Natural killer cell (primary cell): ENCODE data around the gene C5orf22. TPM values are rescaled to one million over a fixed set of nuclear protein-coding genes. Genes with fewer than 3 reads are reported as not detected.

Experiments
- ATAC-seq, 3 donors: fragments of 150-1000 bp in 2 of 3; fragments of 200-7000 bp in 1 of 3; cut with Tn5 transposase; 1 replicate in 1 of 3; 2 replicates in 2 of 3; pipeline ENCODE4 v1.10.0; 2021; ENCODE audit warnings: mild to moderate bottlenecking in 2 of 3, moderate library complexity in 2 of 3
- DNase-seq, 2 donors: peaks; one replicate each; pipeline versions ENCODE4 v3.0.0 to v3.0.0-alpha.2; 2013 to 2021; ENCODE audit warnings: mixed read lengths in 1 of 2
- H3K27ac ChIP-seq: one replicate; pipeline ENCODE4 v1.5.1; 2013; ENCODE audit warnings: mild to moderate bottlenecking, low read length
- H3K27me3 ChIP-seq: one replicate; pipeline ENCODE4 v1.6.1; 2013; ENCODE audit warnings: low read length; ENCODE audit not compliant: control insufficient read depth, insufficient read depth
- H3K36me3 ChIP-seq: one replicate; pipeline ENCODE4 v1.6.1; 2013; ENCODE audit warnings: low read length; ENCODE audit not compliant: control insufficient read depth, insufficient read depth
- H3K4me1 ChIP-seq: one replicate; pipeline ENCODE4 v1.6.1; 2013; ENCODE audit warnings: low read length; ENCODE audit not compliant: control insufficient read depth, insufficient read depth
- H3K4me3 ChIP-seq: one replicate; pipeline ENCODE4 v1.5.1; 2013; ENCODE audit warnings: low read length
- H3K9me3 ChIP-seq: one replicate; pipeline ENCODE4 v1.6.1; 2013; ENCODE audit warnings: low read length; ENCODE audit not compliant: control insufficient read depth, insufficient read depth
- H3K27ac Mint-ChIP-seq, 2 donors: one replicate each; pipeline ENCODE4 v1.8.0; 2022; ENCODE audit warnings: mild to moderate bottlenecking in 2 of 2, mixed read lengths in 2 of 2, moderate library complexity in 1 of 2
- H3K27me3 Mint-ChIP-seq, 2 donors: one replicate each; pipeline ENCODE4 v1.8.0; 2022; ENCODE audit warnings: low read depth in 2 of 2, mixed read lengths in 2 of 2
- H3K36me3 Mint-ChIP-seq: one replicate; pipeline ENCODE4 v1.8.0; 2022; ENCODE audit warnings: mixed read lengths
- H3K4me1 Mint-ChIP-seq, 2 donors: one replicate each; pipeline ENCODE4 v1.8.0; 2022; ENCODE audit warnings: mixed read lengths in 2 of 2
- H3K4me3 Mint-ChIP-seq: one replicate; pipeline ENCODE4 v1.8.0; 2022; ENCODE audit warnings: mild to moderate bottlenecking, moderate library complexity, mixed read lengths
- H3K9me3 Mint-ChIP-seq, 2 donors: one replicate each; pipeline ENCODE4 v1.8.0; 2022; ENCODE audit warnings: mixed read lengths in 2 of 2
- WGBS: methylation state at CpG from one replicate; pipeline ENCODE4 v1.1.7; 2013; ENCODE audit warnings: missing lambda C conversion rate; ENCODE audit not compliant: insufficient coverage; 5-methylcytosine and 5-hydroxymethylcytosine counted together
- intact Hi-C: fragments of 100-400 bp; cut with micrococcal nuclease; formaldehyde crosslinking; loops from one replicate; pipeline ENCODE4 v1.14.2; 2022
- total RNA-seq, 4 donors: library from RNA; stranded (reverse); fragments of 120-200 nt in 1 of 4; gene quantifications; one replicate each; pipeline versions ENCODE4 v1.2.3 to v1.2.4, GENCODE V29; 2013 to 2022
- TF ChIP-seq, protein P1 (sequence below): fragments of 200-600 bp; IDR thresholded peaks from one replicate; pipeline ENCODE4 v1.8.0; 2022; ENCODE audit warnings: antibody characterized with exemption

The C5orf22 gene
- total RNA-seq, 3 donors from 2014 or later (not counting 1 experiment from before 2014, with no cell fraction given), result 20.0 to 27.9 (median 21.4) TPM

DNA sequence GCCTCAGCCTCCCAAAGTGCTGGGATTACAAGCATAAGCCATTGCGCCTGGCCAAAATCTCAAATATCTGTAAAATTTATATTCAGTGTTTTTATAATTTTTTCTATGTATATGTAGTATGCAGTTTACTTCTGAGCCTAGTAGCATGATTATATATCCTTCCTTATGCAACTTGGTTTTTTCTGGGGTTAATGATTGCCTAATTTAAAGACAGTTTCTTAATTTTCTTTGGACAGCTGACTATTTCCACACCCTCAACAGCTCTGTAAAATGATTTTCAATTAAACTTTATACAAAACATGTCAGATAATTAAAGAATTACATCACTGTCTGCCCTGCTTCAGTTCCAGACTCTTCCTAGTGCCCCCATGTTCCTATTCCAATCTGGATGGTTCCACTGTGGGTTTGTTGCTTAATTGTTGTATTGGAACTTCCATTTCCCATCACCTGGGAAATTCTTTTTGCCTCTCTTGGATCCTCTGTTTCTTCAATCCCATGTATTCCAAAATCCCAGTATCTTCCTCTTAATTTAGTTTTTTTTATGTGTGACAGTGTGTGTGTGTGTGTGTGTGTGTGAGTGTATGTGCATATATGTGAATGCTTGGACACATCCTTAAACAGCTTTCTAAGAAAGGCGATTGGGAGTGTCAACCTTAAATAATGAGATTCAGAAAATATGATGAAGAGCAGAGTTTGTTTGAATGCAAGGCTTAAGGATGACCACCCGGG, 53.2 kb downstream of the C5orf22 start:
- Mint-ChIP-seq H3K27me3 (peaks cover 13 to 17% of the 10 kb centered on the region in 2 donors), H3K4me3 (no peak overlapping the region), H3K9me3 (no peaks in the 10 kb centered on the region), H3K27ac (no peak overlapping the region), H3K4me1 (no peaks in the 10 kb centered on the region), H3K36me3 (no peaks in the 10 kb centered on the region)
- H3K36me3 ChIP-seq, result no peaks in the 10 kb centered on the region
- no peaks in the 10 kb centered on the region for H3K27me3 ChIP-seq
- H3K27ac ChIP-seq, result no peak overlapping the region
- no peak overlapping the region for H3K4me3 ChIP-seq
- DNase-seq, result no peak
- ATAC-seq, result no peak
- intact Hi-C loops, result no loop called here
- WGBS, result 91% methylated on average over 2 of the region's 3 CpGs
- H3K9me3 ChIP-seq, result no peaks in the 10 kb centered on the region
- no peaks in the 10 kb centered on the region for H3K4me1 ChIP-seq
- TF ChIP-seq, protein P1, sequence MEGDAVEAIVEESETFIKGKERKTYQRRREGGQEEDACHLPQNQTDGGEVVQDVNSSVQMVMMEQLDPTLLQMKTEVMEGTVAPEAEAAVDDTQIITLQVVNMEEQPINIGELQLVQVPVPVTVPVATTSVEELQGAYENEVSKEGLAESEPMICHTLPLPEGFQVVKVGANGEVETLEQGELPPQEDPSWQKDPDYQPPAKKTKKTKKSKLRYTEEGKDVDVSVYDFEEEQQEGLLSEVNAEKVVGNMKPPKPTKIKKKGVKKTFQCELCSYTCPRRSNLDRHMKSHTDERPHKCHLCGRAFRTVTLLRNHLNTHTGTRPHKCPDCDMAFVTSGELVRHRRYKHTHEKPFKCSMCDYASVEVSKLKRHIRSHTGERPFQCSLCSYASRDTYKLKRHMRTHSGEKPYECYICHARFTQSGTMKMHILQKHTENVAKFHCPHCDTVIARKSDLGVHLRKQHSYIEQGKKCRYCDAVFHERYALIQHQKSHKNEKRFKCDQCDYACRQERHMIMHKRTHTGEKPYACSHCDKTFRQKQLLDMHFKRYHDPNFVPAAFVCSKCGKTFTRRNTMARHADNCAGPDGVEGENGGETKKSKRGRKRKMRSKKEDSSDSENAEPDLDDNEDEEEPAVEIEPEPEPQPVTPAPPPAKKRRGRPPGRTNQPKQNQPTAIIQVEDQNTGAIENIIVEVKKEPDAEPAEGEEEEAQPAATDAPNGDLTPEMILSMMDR, result no peak

DNA sequence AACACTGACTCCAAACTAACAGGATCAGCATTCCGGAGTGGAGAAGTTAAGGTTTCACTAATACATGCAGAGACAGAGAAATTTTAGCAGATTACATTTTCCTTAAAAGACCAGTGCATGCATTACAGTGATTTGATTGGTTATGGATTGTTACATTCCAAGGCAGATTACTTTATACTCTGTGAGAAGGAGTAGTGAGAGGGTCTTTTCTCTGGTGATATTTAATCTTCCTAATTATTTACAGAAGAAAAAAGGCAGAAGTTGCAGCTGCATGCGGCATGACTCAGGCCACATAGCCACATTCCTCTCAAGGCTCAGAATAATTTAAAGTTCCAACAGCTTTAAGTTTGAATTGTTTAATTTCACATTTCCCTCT, 53.8 kb downstream of the C5orf22 start:
- H3K36me3 Mint-ChIP-seq, result no peaks in the 10 kb centered on the region

DNA sequence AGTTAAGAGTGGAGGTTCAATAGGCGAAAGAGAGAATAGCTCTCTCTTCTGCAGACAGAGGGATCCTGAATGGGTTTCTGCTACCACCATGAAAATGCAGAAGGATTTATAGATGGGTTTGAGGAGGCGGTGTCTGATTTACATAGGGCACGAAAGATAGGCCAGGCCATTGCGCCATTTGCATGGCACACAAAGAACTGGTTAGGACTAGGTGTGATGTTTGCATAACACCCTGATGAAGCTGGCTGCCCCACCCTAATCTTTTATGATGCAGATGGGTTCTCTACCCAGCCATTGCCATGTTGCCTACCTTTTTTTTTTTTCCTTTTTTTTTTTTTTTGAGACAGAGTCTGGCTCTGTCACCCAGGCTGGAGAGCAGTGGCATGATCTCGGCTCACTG, 55.4 kb downstream of the C5orf22 start:
- no peak for ATAC-seq
- DNase-seq, result no peak
- Histone ChIP-seq H3K4me1 (no peaks in the 10 kb centered on the region), H3K36me3 (no peaks in the 10 kb centered on the region), H3K27ac (no peak overlapping the region), H3K4me3 (no peak overlapping the region), H3K9me3 (no peaks in the 10 kb centered on the region), H3K27me3 (no peaks in the 10 kb centered on the region)
- intact Hi-C loops, result no loop called here
- Mint-ChIP-seq H3K4me3 (no peak overlapping the region), H3K4me1 (no peaks in the 10 kb centered on the region), H3K9me3 (no peaks in the 10 kb centered on the region), H3K27ac (no peak overlapping the region), H3K27me3 (peaks cover 8 to 13% of the 10 kb centered on the region in 2 donors), H3K36me3 (no peaks in the 10 kb centered on the region)
- WGBS, result 94% methylated on average over 4 of the region's 5 CpGs
- TF ChIP-seq, protein P1, result no peak

More for the DNA sequence above, 53.8 kb downstream of the C5orf22 start:
- H3K27ac Mint-ChIP-seq, result no peak overlapping the region
- TF ChIP-seq, protein P1, result no peak
- no peak overlapping the region for H3K4me3 ChIP-seq
- H3K4me3 Mint-ChIP-seq, result no peak overlapping the region
- no peaks in the 10 kb centered on the region for H3K27me3 ChIP-seq
- no peaks in the 10 kb centered on the region for H3K9me3 Mint-ChIP-seq
- DNase-seq, result no peak
- no peaks in the 10 kb centered on the region for H3K36me3 ChIP-seq
- H3K27ac ChIP-seq, result no peak overlapping the region
- H3K4me1 Mint-ChIP-seq, result no peaks in the 10 kb centered on the region
- H3K27me3 Mint-ChIP-seq, result peaks cover 13 to 17% of the 10 kb centered on the region in 2 donors
- ATAC-seq, result no peak
- H3K9me3 ChIP-seq, result no peaks in the 10 kb centered on the region
- H3K4me1 ChIP-seq, result no peaks in the 10 kb centered on the region
- intact Hi-C loops, result no loop called here
- 85% methylated on average over 2 of the region's 2 CpGs for WGBS

- Histone ChIP-seq H3K9me3 (no peaks in the 10 kb centered on the region), H3K27me3 (no peaks in the 10 kb centered on the region), H3K4me3 (no peak overlapping the region), H3K36me3 (no peaks in the 10 kb centered on the region), H3K4me1 (no peaks in the 10 kb centered on the region), H3K27ac (no peak overlapping the region)
- no peak for DNase-seq
- Mint-ChIP-seq H3K27me3 (peaks cover 7% of the 10 kb centered on the region in 2 donors), H3K36me3 (no peaks in the 10 kb centered on the region), H3K4me1 (no peaks in the 10 kb centered on the region), H3K27ac (no peak overlapping the region), H3K9me3 (no peaks in the 10 kb centered on the region), H3K4me3 (no peak overlapping the region)
- ATAC-seq, result no peak
- TF ChIP-seq, protein P1, result no peak
- intact Hi-C loops, result no loop called here
- 95% methylated on average over 3 of the region's 3 CpGs for WGBS
Measured at GRCh38 chr5:31593665-31594064, 61.6 kb downstream of the C5orf22 start.
